ENCODE results near the gene CELF2. TPM values are rescaled to one million over a fixed set of nuclear protein-coding genes. Genes with fewer than 3 reads are reported as not detected.

The CELF2 gene
- total and polyA plus RNA-seq, 7 donors = 6.0 to 83.1 (median 48.9) TPM

DNA sequence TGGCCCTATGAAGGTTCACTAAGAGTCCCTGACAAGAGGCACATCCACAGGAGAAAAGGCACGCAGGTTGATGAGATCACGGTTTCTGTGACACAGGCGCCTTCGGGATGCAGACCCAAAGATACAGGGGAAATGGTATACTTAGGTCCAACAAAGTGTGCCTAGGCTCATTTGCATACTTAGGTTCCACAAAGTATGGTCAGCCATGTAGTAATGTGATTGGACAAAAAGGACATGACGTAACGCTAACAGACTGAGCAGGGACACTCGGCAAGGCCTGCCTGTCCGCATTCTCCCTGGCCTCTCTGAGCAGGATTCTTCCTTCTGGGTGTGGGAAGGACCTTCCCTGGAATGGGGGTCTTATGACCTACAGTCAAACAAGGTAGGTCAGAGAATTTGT, 190.6 kb downstream of the CELF2 start:
- Histone ChIP-seq H3K36me3 (peaks cover 0 to 4% (median 0%) of the 10 kb centered on the region in 4 donors), H3K4me3 (no peak overlapping the region), H3K27ac (no peak overlapping the region), H3K4me1 (peaks cover 0 to 28% (median 9%) of the 10 kb centered on the region in 4 donors), H3K9me3 (no peaks in the 10 kb centered on the region), H3K27me3 (no peaks in the 10 kb centered on the region)
- DNase-seq = no peak
- 91 to 97% methylated on average over 8 of the region's 8 CpGs for WGBS, 2 donors
- TF ChIP-seq, protein P1, sequence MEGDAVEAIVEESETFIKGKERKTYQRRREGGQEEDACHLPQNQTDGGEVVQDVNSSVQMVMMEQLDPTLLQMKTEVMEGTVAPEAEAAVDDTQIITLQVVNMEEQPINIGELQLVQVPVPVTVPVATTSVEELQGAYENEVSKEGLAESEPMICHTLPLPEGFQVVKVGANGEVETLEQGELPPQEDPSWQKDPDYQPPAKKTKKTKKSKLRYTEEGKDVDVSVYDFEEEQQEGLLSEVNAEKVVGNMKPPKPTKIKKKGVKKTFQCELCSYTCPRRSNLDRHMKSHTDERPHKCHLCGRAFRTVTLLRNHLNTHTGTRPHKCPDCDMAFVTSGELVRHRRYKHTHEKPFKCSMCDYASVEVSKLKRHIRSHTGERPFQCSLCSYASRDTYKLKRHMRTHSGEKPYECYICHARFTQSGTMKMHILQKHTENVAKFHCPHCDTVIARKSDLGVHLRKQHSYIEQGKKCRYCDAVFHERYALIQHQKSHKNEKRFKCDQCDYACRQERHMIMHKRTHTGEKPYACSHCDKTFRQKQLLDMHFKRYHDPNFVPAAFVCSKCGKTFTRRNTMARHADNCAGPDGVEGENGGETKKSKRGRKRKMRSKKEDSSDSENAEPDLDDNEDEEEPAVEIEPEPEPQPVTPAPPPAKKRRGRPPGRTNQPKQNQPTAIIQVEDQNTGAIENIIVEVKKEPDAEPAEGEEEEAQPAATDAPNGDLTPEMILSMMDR (IDR thresholded peaks at IDR 0.05) = no peak
- TF ChIP-seq POLR2A (IDR thresholded peaks at IDR 0.05) (no peak), EP300 (IDR thresholded peaks at IDR 0.05) (no peak)
- intact Hi-C loops (cut with DNase I) = no loop called here

DNA sequence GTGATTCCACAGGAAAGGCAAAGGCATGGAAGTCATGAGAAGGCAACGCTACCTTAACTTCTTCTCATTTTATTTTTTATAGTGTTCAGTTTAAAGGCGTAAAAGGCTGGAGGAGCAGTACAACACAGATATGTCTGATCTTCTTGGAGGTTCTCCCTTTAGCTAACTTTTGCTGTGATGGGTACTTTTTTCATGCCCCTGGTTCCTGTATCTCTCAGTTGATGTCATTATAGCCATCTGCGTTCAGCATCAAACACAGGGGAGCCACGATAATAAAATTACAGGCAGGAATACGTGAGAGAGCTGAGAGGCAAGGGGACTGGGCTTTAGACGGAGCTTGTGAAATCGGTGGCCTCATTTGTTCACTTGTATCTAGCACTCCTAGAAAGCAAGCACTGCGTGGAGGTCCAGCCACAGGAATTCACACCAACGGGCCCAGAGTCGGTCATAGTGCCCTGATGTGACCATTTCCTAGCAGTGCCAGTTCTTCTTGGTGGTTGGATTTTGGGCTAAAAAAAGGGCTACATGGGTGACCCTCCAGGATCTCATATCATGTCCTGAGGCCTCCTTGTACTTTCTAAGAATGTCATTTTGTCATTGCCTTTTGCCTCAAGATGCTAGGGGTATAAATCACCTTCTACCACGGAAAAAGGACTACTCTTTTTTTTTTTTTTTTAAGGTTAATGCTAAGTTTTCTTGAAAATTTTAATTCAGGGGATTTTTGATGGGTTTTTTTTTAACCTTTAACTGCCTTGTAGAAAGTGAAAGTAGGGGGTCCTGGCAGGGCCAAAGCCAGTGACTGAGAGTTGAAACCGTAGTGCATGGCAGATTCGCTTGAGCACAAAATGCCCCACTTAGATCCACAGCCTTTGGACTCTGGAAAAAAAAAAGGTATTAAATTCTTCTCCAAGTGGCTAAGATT, 191.5 kb downstream of the CELF2 start:
- no peak overlapping the region for H3K27ac ChIP-seq
- WGBS, 2 donors = 69 to 90% methylated on average over 13 of the region's 13 CpGs

DNA sequence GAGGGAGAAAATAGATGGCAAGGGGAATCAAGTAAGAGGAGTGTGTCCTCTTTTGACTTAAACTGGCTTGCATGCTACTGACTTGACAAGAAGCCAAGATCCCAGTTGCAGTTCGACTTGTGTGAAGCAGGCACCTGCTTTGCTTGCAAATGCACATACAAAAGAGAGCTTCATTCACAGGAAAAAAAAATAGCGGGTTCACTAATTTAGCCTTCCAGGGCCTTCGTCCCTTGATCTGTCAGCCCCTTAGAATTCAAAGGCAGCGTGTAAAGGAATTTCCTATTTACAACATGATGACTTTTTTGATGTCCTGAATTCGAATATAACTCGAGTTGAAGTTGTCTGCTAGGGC, 192.1 kb downstream of the CELF2 start:
- Histone ChIP-seq H3K4me1 (peaks cover 0 to 28% (median 9%) of the 10 kb centered on the region in 4 donors), H3K9me3 (no peaks in the 10 kb centered on the region), H3K4me3 (no peak overlapping the region), H3K36me3 (no peaks in the 10 kb centered on the region), H3K27me3 (no peaks in the 10 kb centered on the region), H3K27ac (no peak overlapping the region)
- 41 to 42% methylated on average over 6 of the region's 6 CpGs for WGBS, 2 donors
- TF ChIP-seq, protein P1 (IDR thresholded peaks at IDR 0.05) = no peak
- TF ChIP-seq POLR2AphosphoS5 (IDR thresholded peaks at IDR 0.05) (no peak), EP300 (IDR thresholded peaks at IDR 0.05) (no peak), POLR2A (IDR thresholded peaks at IDR 0.05) (no peak)
- no peak for DNase-seq
- intact Hi-C loops (cut with DNase I) = no loop called here

More for the DNA sequence above, 191.5 kb downstream of the CELF2 start:
- intact Hi-C loops (cut with DNase I) = no loop called here
- DNase-seq = no peak
- Histone ChIP-seq H3K36me3 (no peaks in the 10 kb centered on the region), H3K27me3 (no peaks in the 10 kb centered on the region), H3K4me1 (peaks cover 0 to 28% (median 9%) of the 10 kb centered on the region in 4 donors), H3K9me3 (no peaks in the 10 kb centered on the region), H3K4me3 (no peak overlapping the region)
- no peak for TF ChIP-seq POLR2A (IDR thresholded peaks at IDR 0.05)
- TF ChIP-seq, protein P1 (IDR thresholded peaks at IDR 0.05) = no peak
- TF ChIP-seq EP300 (IDR thresholded peaks at IDR 0.05) = no peak
- no peak for TF ChIP-seq POLR2AphosphoS5 (IDR thresholded peaks at IDR 0.05)

DNA sequence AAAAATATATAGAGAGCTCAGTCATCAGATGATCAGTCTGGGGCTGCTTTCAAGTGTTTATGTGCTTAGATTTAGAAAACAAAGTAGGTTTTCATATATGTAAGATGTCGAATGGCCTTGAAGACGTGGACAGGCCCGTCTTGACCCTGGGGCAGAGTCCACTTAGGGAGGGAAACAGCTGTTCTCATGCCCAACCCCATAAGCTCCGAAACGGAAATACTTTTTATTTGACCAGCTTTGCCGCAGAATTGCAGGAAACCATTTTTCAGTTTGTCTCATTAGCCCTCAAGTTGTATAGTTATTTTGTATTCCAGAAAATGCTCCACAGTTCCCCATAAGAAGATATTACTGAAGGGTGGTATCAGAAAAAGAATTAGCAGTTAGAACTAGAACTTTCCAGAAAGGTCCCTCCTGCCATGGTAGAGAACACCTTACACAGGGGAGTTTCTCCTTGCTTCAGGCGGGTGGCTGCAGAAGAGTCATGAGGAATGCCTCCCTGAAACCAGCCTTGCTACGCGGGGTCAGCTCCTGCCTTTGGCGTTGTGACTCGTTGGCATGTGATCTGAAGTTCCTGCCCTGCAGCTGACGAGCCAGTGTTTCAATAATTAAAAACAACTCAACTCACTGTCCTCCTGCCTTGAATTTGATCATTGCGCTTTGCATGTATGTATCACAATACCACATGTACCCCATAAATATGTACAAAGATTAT, 192.7 kb downstream of the CELF2 start:
- H3K27me3 ChIP-seq = no peaks in the 10 kb centered on the region
- no peak overlapping the region for H3K4me3 ChIP-seq
- H3K4me1 ChIP-seq = peaks cover 0 to 23% (median 8%) of the 10 kb centered on the region in 4 donors
- TF ChIP-seq POLR2AphosphoS5 (IDR thresholded peaks at IDR 0.05) = no peak
- TF ChIP-seq, protein P1 (IDR thresholded peaks at IDR 0.05) = no peak
- TF ChIP-seq EP300 (IDR thresholded peaks at IDR 0.05) = no peak
- no peak for TF ChIP-seq POLR2A (IDR thresholded peaks at IDR 0.05)
- no peak for DNase-seq
- H3K27ac ChIP-seq = no peak overlapping the region
- intact Hi-C loops (cut with DNase I) = no loop called here
- WGBS, 2 donors = 49 to 52% methylated on average over 13 of the region's 13 CpGs
- H3K9me3 ChIP-seq = no peaks in the 10 kb centered on the region
- no peaks in the 10 kb centered on the region for H3K36me3 ChIP-seq

All from sigmoid colon (tissue), 7 donors.